PC-9 (cell line): ENCODE results near the gene CCNB1. TPM values are rescaled to one million over a fixed set of nuclear protein-coding genes. Genes with fewer than 3 reads are reported as not detected.
"Not testable (repeated sequence)": the region's sequence is repeated elsewhere in the genome, so short reads cannot be mapped to it uniquely, and the experiment has no call there.

Experiments
- BruUV-seq: library from RNA; stranded (reverse); fragments of 400-500 nt; replicated peaks from 2 replicates; lab custom pipeline; 2021; lab: Mats Ljungman, UMichigan
- CTCF ChIA-PET: fragments of 300-600 bp; sonication (Branson Sonifier 250); formaldehyde crosslinking; loops from one replicate; lab custom pipeline; 2022; ENCODE audit warnings: antibody characterized with exemption; lab: Charles Lee
- POLR2A ChIA-PET: fragments of 300-600 bp; sonication (Branson Sonifier 250); formaldehyde crosslinking; loops from one replicate; lab custom pipeline; 2022; ENCODE audit warnings: antibody characterized with exemption; ENCODE audit not compliant: unreplicated experiment; lab: Charles Lee
- DNase-seq, 2 experiments: peaks; one replicate each; pipeline versions ENCODE4 v3.0.0 to v3.0.0-alpha.2; 2015 to 2022; ENCODE audit warnings: mixed read lengths in 1 of 2
- H2AFZ ChIP-seq: fragments of 200-600 bp; sonication (generic); 2 replicates; pipeline ENCODE4 v1.8.1; 2017; ENCODE audit warnings: antibody characterized with exemption
- H3F3A ChIP-seq: fragments of 200-600 bp; sonication (generic); 2 replicates; pipeline ENCODE4 v1.8.1; 2017; ENCODE audit warnings: antibody characterized with exemption, mild to moderate bottlenecking, low read depth; ENCODE audit not compliant: insufficient read depth
- H3K27ac ChIP-seq: fragments of 200-600 bp; sonication (generic); 2 replicates; pipeline ENCODE4 v1.6.1; 2016; ENCODE audit warnings: mixed run types
- H3K27me3 ChIP-seq: fragments of 200-600 bp; sonication (generic); 2 replicates; pipeline ENCODE4 v1.6.1; 2016; ENCODE audit warnings: low read depth, mixed run types; ENCODE audit not compliant: insufficient read depth
- H3K36me3 ChIP-seq: fragments of 200-600 bp; sonication (generic); 2 replicates; pipeline ENCODE4 v1.6.1; 2016; ENCODE audit warnings: low read depth, mixed run types
- H3K4me1 ChIP-seq: fragments of 200-600 bp; sonication (generic); replicated peaks from 2 replicates; pipeline ENCODE4 v1.6.1; 2016; ENCODE audit warnings: mixed run types; ENCODE audit not compliant: insufficient read depth
- H3K4me2 ChIP-seq: fragments of 200-600 bp; sonication (generic); 2 replicates; pipeline ENCODE4 v1.6.1; 2017; ENCODE audit warnings: mixed run types
- H3K4me3 ChIP-seq: fragments of 200-600 bp; sonication (generic); 2 replicates; pipeline ENCODE4 v1.6.1; 2016; ENCODE audit warnings: mixed run types
- H3K79me2 ChIP-seq: fragments of 200-600 bp; sonication (generic); 2 replicates; pipeline ENCODE4 v1.6.1; 2017; ENCODE audit warnings: low read depth, mixed run types
- H3K9me2 ChIP-seq: fragments of 200-600 bp; sonication (generic); 2 replicates; pipeline ENCODE4 v1.8.1; 2017; ENCODE audit warnings: mild to moderate bottlenecking; ENCODE audit not compliant: insufficient read depth
- H3K9me3 ChIP-seq: fragments of 200-600 bp; sonication (generic); 2 replicates; pipeline ENCODE4 v1.8.1; 2016; ENCODE audit warnings: low read depth; ENCODE audit not compliant: insufficient read depth
- H4K20me1 ChIP-seq: fragments of 200-600 bp; sonication (generic); 2 replicates; pipeline ENCODE4 v1.8.1; 2017; ENCODE audit not compliant: insufficient read depth
- EZH2 ChIP-seq: fragments of 200-600 bp; sonication (generic); IDR thresholded peaks from 2 replicates; pipeline ENCODE4 v1.8.0; 2017; ENCODE audit warnings: antibody characterized with exemption, low read depth
- intact Hi-C: fragments of 100-400 bp; cut with micrococcal nuclease; formaldehyde crosslinking; loops from one replicate; pipeline ENCODE4 v1.10.0; 2022; ENCODE audit not compliant: unreplicated experiment
- total RNA-seq: library from RNA; stranded (reverse); gene quantifications from 2 replicates; pipeline ENCODE4 v1.2.3, GENCODE V29; 2021
- TF ChIP-seq, protein P1 (sequence below): fragments of 200-600 bp; sonication (generic); conservative IDR thresholded peaks from 2 replicates; pipeline ENCODE4 v1.6.1; 2017; ENCODE audit warnings: mixed run types, antibody characterized with exemption, mild to moderate bottlenecking, moderate library complexity

Gene CCNB1
- total RNA-seq, 1 experiment from 2014 or later, result 248 TPM

- no peaks in the 10 kb centered on the region for H3K36me3 ChIP-seq
- peaks cover 6% of the 10 kb centered on the region; the same call in 1 of the 2 replicates for H3F3A ChIP-seq
- ChIA-PET POLR2A (interaction anchor here (1.0 kb wide), 1 partner anchor 17 kb away, joined by 7 read pairs; the partner anchor contains the start of gene CDK7), CTCF (no interaction called here)
- H3K27me3 ChIP-seq, result no peaks in the 10 kb centered on the region
- H3K9me3 ChIP-seq, result no peaks in the 10 kb centered on the region; the same call in 1 of the 2 replicates
- BruUV-seq, result no TSS peak
- peaks cover 22% of the 10 kb centered on the region for H3K79me2 ChIP-seq
- peak overlapping the region; percentile 89 for H3K4me3 ChIP-seq
- no peaks in the 10 kb centered on the region; the same call in 1 of the 2 replicates for H4K20me1 ChIP-seq
- no peak overlapping the region for H3K27ac ChIP-seq
- DNase-seq, result no peak
- TF ChIP-seq EZH2, result no peak
- TF ChIP-seq, protein P1, sequence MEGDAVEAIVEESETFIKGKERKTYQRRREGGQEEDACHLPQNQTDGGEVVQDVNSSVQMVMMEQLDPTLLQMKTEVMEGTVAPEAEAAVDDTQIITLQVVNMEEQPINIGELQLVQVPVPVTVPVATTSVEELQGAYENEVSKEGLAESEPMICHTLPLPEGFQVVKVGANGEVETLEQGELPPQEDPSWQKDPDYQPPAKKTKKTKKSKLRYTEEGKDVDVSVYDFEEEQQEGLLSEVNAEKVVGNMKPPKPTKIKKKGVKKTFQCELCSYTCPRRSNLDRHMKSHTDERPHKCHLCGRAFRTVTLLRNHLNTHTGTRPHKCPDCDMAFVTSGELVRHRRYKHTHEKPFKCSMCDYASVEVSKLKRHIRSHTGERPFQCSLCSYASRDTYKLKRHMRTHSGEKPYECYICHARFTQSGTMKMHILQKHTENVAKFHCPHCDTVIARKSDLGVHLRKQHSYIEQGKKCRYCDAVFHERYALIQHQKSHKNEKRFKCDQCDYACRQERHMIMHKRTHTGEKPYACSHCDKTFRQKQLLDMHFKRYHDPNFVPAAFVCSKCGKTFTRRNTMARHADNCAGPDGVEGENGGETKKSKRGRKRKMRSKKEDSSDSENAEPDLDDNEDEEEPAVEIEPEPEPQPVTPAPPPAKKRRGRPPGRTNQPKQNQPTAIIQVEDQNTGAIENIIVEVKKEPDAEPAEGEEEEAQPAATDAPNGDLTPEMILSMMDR, result no peak
- peak overlapping the region; percentile 86 for H3K4me2 ChIP-seq
- no peaks in the 10 kb centered on the region for H3K9me2 ChIP-seq
- peaks cover 16% of the 10 kb centered on the region for H3K4me1 ChIP-seq
- intact Hi-C loops, result no loop called here
- H2AFZ ChIP-seq, result peak overlapping the region; percentile 98
Measured at GRCh38 chr5:69217151-69217511, 50.2 kb downstream of the CCNB1 start.

- intact Hi-C loops, result no loop called here
- H3K79me2 ChIP-seq, result peaks cover 22% of the 10 kb centered on the region
- TF ChIP-seq EZH2, result no peak
- TF ChIP-seq, protein P1, result no peak; the same call in 1 of the 2 replicates
- H3K27me3 ChIP-seq, result no peaks in the 10 kb centered on the region
- H3K9me3 ChIP-seq, result no peaks in the 10 kb centered on the region; the same call in 1 of the 2 replicates
- TSS peak; percentile 59 for BruUV-seq
- peaks cover 6% of the 10 kb centered on the region; the same call in 1 of the 2 replicates for H3F3A ChIP-seq
- H3K9me2 ChIP-seq, result no peaks in the 10 kb centered on the region
- CTCF ChIA-PET, result no interaction called here
- peak overlapping the region; percentile 50 for H3K27ac ChIP-seq
- POLR2A ChIA-PET, result no interaction called here
- peak overlapping the region; percentile 98 for H2AFZ ChIP-seq
- peak overlapping the region; percentile 89 for H3K4me3 ChIP-seq
- H4K20me1 ChIP-seq, result no peaks in the 10 kb centered on the region; the same call in 1 of the 2 replicates
- peaks cover 16% of the 10 kb centered on the region for H3K4me1 ChIP-seq
- H3K4me2 ChIP-seq, result peak overlapping the region; percentile 86
- peak; percentile 78 to 92 for DNase-seq
- H3K36me3 ChIP-seq, result no peaks in the 10 kb centered on the region
Measured at GRCh38 chr5:69217548-69218526, 50.9 kb downstream of the CCNB1 start.

GRCh38 chr5:69219939-69220338, 53.0 kb downstream of the CCNB1 start:
- Histone ChIP-seq H3K9me2 (no peaks in the 10 kb centered on the region), H3K27ac (no peak overlapping the region), H3K4me1 (peaks cover 16% of the 10 kb centered on the region), H3K79me2 (peaks cover 22% of the 10 kb centered on the region), H3K4me2 (no peak overlapping the region), H3K36me3 (no peaks in the 10 kb centered on the region), H3K9me3 (no peaks in the 10 kb centered on the region; the same call in 1 of the 2 replicates), H2AFZ (no peak overlapping the region), H3K27me3 (no peaks in the 10 kb centered on the region), H3F3A (peaks cover 6% of the 10 kb centered on the region; the same call in 1 of the 2 replicates), H3K4me3 (no peak overlapping the region), H4K20me1 (no peaks in the 10 kb centered on the region; the same call in 1 of the 2 replicates)
- ChIA-PET POLR2A (no interaction called here), CTCF (no interaction called here)
- no peak for DNase-seq
- intact Hi-C loops, result no loop called here
- TF ChIP-seq, protein P1, result no peak
- no peak for TF ChIP-seq EZH2
- no TSS peak for BruUV-seq

GRCh38 chr5:69220371-69220770, 53.4 kb downstream of the CCNB1 start:
- H3K4me3 ChIP-seq, H3K4me2 ChIP-seq, H4K20me1 ChIP-seq, DNase-seq, H3K27ac ChIP-seq, H3K9me3 ChIP-seq, H2AFZ ChIP-seq, CTCF ChIA-PET, intact Hi-C loops, H3K36me3 ChIP-seq, H3F3A ChIP-seq, BruUV-seq, H3K27me3 ChIP-seq, H3K9me2 ChIP-seq, POLR2A ChIA-PET: not testable (repeated sequence)
- Histone ChIP-seq H3K79me2 (peaks cover 22% of the 10 kb centered on the region), H3K4me1 (peaks cover 16% of the 10 kb centered on the region)

DNA sequence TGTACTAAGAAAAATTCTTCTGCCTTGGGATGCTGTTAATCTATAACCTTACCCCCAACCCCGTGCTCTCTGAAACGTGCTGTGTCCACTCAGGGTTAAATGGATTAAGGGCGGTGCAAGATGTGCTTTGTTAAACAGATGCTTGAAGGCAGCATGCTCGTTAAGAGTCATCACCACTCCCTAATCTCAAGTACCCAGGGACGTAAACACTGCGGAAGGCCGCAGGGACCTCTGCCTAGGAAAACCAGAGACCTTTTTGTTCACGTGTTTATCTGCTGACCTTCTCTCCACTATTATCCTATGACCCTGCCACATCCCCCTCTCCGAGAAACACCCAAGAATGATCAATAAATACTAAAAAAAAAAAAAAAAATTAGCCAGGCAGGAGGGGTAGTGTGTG, 53.9 kb downstream of the CCNB1 start:
- CTCF ChIA-PET, intact Hi-C loops, H3K4me3 ChIP-seq, H3K36me3 ChIP-seq, H3K9me2 ChIP-seq, H4K20me1 ChIP-seq, H3K27ac ChIP-seq, DNase-seq, H2AFZ ChIP-seq, H3F3A ChIP-seq, H3K4me2 ChIP-seq, H3K27me3 ChIP-seq, H3K9me3 ChIP-seq, BruUV-seq: not testable (repeated sequence)
- POLR2A ChIA-PET, result interaction anchor here (0.8 kb wide), 1 partner anchor 127 kb away, joined by 8 read pairs; no protein-coding TSS in a partner anchor
- Histone ChIP-seq H3K79me2 (peaks cover 22% of the 10 kb centered on the region), H3K4me1 (peaks cover 16% of the 10 kb centered on the region)
